ENCODE results near the gene STARD7.

Gene STARD7

DNA sequence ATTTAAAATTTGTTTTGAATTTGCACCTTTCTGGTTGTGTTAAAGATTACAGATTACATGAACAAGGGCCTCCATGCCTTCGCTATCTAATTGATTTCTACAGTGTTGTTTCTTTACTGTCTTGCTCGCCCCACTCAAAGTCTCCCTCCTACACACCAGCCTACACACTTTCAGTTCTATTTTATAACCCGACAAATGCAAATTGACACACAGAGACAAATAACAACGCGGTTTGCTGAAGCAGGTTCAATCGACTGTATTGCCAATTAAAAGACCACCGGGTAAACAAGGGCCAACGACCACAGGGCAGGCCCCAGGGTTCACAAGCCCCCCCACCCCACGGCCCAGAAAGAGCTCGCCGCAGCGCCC lies 869 bp downstream of the STARD7 start:
- TF ChIP-seq FOXP2 (optimal IDR thresholded peaks at IDR 0.05; ENCODE audit: control extremely low read depth, extremely low read length, insufficient read depth): no peak
- TF ChIP-seq POLR2AphosphoS5 (IDR thresholded peaks at IDR 0.05; ENCODE audit: borderline replicate concordance, low read depth, low read length): no peak
- TF ChIP-seq EZH2 (IDR thresholded peaks at IDR 0.05): no peak
- peak overlapping the region; percentile 99 for H3K4me3 ChIP-seq
- no peaks in the 10 kb centered on the region for H3K9me3 ChIP-seq (ENCODE audit: low read depth, low read length)
- H3K36me3 ChIP-seq (ENCODE audit: insufficient read depth, low read length): peaks cover 18% of the 10 kb centered on the region
- H3K27ac ChIP-seq: no peak overlapping the region
- DNase-seq (ENCODE audit: low read depth, low spot score): no peak
- peak overlapping the region; percentile 97 for H3K9ac ChIP-seq (ENCODE audit: insufficient read length)

DNA sequence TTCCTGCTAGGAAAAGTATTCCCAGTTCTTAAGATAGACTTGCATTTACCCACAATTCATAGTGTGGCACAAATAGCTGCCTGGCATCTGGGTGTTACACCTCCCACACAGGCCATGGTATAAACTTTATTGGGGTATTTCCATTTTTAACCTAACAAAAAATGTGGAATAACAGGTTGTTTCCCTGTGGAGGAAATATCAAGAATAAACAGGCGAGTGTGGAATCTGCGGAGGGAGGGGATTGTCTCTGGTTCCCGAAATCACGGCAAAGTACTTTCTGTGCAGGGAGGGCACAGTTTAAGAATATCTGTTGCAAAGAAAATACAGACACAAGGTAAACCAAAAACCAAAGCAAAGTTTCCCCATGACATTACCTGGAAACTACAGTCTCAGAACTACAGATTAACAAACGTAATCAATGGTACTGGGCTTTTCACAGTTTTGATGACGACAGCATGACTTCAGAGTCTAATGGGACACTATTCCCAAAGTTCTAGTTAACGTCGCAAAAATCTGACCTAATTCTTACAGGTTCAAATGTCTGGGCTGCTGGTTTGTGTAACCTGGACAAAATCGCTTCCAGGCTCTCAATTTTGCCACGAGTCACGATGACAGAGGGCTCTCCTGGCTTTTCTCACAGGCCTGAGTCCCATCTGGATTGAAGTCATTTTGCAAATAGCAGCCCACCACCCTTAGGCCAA lies 1.4 kb downstream of the STARD7 start:
- TF ChIP-seq POLR2AphosphoS5 (IDR thresholded peaks at IDR 0.05; ENCODE audit: borderline replicate concordance, low read depth, low read length) (no peak), EZH2 (IDR thresholded peaks at IDR 0.05) (no peak), FOXP2 (optimal IDR thresholded peaks at IDR 0.05; ENCODE audit: control extremely low read depth, extremely low read length, insufficient read depth) (no peak)
- H3K27ac ChIP-seq: no peak overlapping the region

DNA sequence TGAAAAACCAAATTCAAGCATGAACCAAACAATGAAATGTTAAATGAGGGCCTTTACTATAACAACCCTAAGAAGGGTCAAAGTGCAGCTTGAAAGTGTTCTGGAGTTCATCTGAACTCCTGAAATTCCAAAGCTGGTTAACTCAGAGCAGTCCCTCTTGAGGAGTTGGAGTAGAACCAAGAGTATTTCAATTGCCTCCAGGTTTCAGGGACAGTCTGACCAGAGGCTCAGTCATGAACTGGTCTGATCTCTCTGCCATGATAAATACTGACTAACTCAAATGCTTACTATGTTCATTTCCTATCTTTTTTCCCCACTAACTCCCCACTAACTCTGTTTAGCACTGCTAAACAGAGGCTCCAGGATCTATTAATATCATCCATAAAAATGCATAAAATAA lies 2.7 kb downstream of the STARD7 start:
- peak overlapping the region; percentile 27 for H3K9ac ChIP-seq (ENCODE audit: insufficient read length)

More for the DNA sequence above, 1.4 kb downstream of the STARD7 start:
- peaks cover 18% of the 10 kb centered on the region for H3K36me3 ChIP-seq (ENCODE audit: insufficient read depth, low read length)
- no peak for DNase-seq (ENCODE audit: low read depth, low spot score)
- H3K4me3 ChIP-seq: peak overlapping the region; percentile 99
- H3K9ac ChIP-seq (ENCODE audit: insufficient read length): peak overlapping the region; percentile 97
- no peaks in the 10 kb centered on the region for H3K9me3 ChIP-seq (ENCODE audit: low read depth, low read length)

DNA sequence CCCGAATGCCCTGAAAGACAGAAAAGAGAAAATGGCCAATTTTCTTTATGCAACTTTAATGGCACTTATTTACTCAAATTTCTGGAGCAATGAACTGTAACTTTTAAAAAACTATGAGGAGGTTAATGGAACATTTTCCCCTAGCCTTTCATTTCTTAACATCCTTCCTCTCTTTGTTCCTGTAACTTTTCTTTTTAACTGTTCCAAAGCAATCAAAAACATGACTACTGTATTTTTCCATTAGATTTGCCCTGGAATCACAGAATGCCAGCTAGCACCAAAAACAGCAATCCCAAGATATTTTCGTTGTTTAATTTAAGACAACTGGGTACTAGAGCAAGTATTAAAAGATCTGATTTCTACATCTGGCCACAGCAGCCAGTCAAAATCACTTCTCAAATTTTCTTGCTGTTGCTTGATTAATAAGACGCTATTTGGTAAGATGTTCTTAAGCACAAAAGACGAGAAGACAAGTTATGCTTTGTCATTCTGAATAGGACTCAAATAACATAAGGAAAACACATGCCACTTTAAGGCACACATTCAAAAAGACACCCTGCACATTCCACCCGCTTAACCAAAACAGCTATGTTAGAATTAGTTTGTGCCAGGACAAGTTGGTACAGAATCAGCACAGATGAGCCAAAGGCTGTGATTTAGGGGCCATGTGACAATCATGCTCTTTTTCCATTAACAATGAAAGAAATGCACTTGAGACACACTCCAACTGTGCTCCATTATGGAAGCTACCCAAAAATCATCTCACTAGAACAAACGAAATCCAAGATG lies 3.6 kb downstream of the STARD7 start:
- DNase-seq (ENCODE audit: low read depth, low spot score): no peak
- Histone ChIP-seq H3K9me3 (ENCODE audit: low read depth, low read length) (no peaks in the 10 kb centered on the region), H3K4me3 (peak overlapping the region; percentile 66), H3K36me3 (ENCODE audit: insufficient read depth, low read length) (peaks cover 18% of the 10 kb centered on the region), H3K9ac (ENCODE audit: insufficient read length) (peak overlapping the region; percentile 27), H3K27ac (peak overlapping the region; percentile 35; the same call in 1 of the 2 replicates)
- TF ChIP-seq EZH2 (IDR thresholded peaks at IDR 0.05) (no peak), FOXP2 (optimal IDR thresholded peaks at IDR 0.05; ENCODE audit: control extremely low read depth, extremely low read length, insufficient read depth) (no peak), POLR2AphosphoS5 (IDR thresholded peaks at IDR 0.05; ENCODE audit: borderline replicate concordance, low read depth, low read length) (no peak)

More for the DNA sequence above, 2.7 kb downstream of the STARD7 start:
- TF ChIP-seq POLR2AphosphoS5 (IDR thresholded peaks at IDR 0.05; ENCODE audit: borderline replicate concordance, low read depth, low read length) (no peak), EZH2 (IDR thresholded peaks at IDR 0.05) (no peak), FOXP2 (optimal IDR thresholded peaks at IDR 0.05; ENCODE audit: control extremely low read depth, extremely low read length, insufficient read depth) (no peak)
- Histone ChIP-seq H3K27ac (peak overlapping the region; percentile 25; the same call in 1 of the 2 replicates), H3K9me3 (ENCODE audit: low read depth, low read length) (no peaks in the 10 kb centered on the region), H3K36me3 (ENCODE audit: insufficient read depth, low read length) (peaks cover 18% of the 10 kb centered on the region), H3K4me3 (peak overlapping the region; percentile 66)
- no peak for DNase-seq (ENCODE audit: low read depth, low spot score)

DNA sequence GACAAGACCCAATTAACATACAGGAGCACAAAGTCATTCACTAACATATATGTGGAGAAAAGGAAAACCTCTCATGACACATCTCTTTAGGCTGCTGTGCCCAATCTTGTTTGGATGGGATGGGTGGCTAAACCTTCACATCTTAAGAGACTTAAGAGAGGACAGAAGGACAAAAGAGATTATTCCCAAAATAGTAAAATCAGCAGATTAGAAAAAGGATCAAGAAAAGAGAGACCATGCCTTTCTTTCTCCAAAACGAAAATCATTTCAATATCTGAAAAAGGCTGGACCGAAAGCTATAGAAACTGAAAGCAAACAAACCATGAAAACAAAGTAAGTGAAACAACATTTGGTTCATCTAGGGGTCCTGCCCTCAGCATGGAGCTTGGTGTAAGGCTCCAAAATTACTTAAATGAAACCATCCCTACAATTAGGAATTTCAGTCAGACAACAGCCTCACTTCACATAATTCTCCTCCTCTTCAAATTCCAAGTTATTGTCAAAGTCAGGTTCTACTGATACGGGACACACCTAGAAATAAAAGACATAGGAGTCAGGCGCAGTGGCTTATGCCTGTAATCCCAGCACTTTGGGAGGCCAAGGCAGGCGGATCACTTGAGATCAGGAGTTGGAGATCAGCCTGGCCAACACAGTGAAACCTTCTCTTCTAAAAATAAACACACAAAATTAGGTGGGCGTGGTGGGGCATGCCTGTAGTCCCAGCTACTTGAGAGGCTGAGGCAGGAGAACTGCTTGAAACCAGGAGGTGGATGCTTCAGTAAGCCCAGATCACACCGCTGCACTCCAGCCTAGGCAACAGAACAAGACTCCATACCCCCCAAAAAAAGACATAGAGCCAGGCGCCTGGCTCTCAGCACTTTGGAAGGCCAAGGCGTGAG lies 5.2 kb downstream of the STARD7 start:
- no peak for TF ChIP-seq EZH2 (IDR thresholded peaks at IDR 0.05)
- no peak for TF ChIP-seq POLR2AphosphoS5 (IDR thresholded peaks at IDR 0.05; ENCODE audit: borderline replicate concordance, low read depth, low read length)
- TF ChIP-seq FOXP2 (optimal IDR thresholded peaks at IDR 0.05; ENCODE audit: control extremely low read depth, extremely low read length, insufficient read depth): no peak
- Histone ChIP-seq H3K9me3 (ENCODE audit: low read depth, low read length) (no peaks in the 10 kb centered on the region), H3K9ac (ENCODE audit: insufficient read length) (no peak overlapping the region), H3K36me3 (ENCODE audit: insufficient read depth, low read length) (peaks cover 32% of the 10 kb centered on the region), H3K27ac (no peak overlapping the region), H3K4me3 (no peak overlapping the region; the same call in 1 of the 2 replicates)
- DNase-seq (ENCODE audit: low read depth, low spot score): no peak

DNA sequence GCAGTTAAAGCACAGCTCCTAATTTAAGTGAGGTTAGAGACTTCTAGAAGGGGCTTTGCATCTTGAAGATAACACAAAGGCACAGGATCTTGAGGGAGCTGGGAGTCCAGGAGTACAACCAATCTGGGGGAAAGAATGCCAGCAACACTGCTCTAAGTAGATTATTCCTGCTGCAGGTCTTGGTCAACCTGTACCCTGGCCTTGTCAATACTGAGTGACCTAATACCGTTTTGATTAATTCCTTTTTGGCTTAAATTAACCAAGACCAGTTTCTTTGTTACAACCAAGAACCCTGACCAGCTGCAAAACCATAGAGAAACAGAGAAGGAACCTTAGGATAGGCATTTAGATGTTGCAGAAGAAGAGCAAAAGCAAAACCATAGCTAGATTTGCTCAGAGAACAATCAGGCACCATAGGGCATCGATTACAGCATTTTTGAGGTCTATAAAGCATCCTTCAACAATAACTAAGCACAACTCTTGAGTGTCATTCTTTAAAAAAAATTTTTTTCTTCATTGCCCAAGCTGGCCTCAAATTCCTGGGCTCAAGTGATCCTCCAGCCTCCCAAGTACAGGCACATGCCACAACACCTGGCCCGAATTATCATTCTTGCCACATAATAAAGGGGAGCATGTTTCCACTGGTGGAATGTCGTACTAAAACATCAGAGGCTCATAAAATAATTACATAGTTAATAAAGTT lies 6.3 kb downstream of the STARD7 start:
- Histone ChIP-seq H3K4me3 (no peak overlapping the region), H3K36me3 (ENCODE audit: insufficient read depth, low read length) (peaks cover 29% of the 10 kb centered on the region), H3K9me3 (ENCODE audit: low read depth, low read length) (no peaks in the 10 kb centered on the region), H3K27ac (no peak overlapping the region), H3K9ac (ENCODE audit: insufficient read length) (no peak overlapping the region)
- TF ChIP-seq EZH2 (IDR thresholded peaks at IDR 0.05) (no peak), FOXP2 (optimal IDR thresholded peaks at IDR 0.05; ENCODE audit: control extremely low read depth, extremely low read length, insufficient read depth) (no peak), POLR2AphosphoS5 (IDR thresholded peaks at IDR 0.05; ENCODE audit: borderline replicate concordance, low read depth, low read length) (no peak)
- no peak for DNase-seq (ENCODE audit: low read depth, low spot score)

DNA sequence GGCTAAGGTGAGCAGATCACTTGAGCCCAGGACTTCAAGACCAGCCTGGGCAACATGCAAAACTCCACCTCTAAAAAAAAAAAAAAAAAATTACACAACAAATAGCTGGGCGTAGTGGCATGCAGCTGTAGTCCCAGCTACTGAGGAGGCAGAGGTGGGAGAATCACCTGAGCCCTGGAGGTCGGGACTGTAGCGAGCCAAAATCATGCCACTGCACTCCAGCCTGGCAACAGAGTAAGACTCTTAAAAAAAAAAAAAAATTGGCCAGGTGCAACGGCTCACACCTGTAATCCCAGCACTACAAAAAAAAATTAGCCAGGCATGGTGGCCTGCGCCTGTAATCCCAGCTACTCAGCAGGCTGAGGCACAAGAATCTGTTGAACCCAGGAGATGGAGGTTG lies 7.3 kb downstream of the STARD7 start:
- no peak for TF ChIP-seq POLR2AphosphoS5 (IDR thresholded peaks at IDR 0.05; ENCODE audit: borderline replicate concordance, low read depth, low read length)
- TF ChIP-seq EZH2 (IDR thresholded peaks at IDR 0.05): no peak
- TF ChIP-seq FOXP2 (optimal IDR thresholded peaks at IDR 0.05; ENCODE audit: control extremely low read depth, extremely low read length, insufficient read depth): no peak
- H3K9ac ChIP-seq (ENCODE audit: insufficient read length): no peak overlapping the region
- peaks cover 23% of the 10 kb centered on the region for H3K36me3 ChIP-seq (ENCODE audit: insufficient read depth, low read length)
- DNase-seq (ENCODE audit: low read depth, low spot score): no peak
- no peak overlapping the region for H3K4me3 ChIP-seq
- H3K9me3 ChIP-seq (ENCODE audit: low read depth, low read length): no peaks in the 10 kb centered on the region
- H3K27ac ChIP-seq: no peak overlapping the region

Measured in SK-N-MC (cell line).